KG1 (cell line): ENCODE measurements around the gene ATP5F1D.

Source experiments
- DNase-seq: peaks from one replicate; lab custom pipeline; 2025; lab: John Stamatoyannopoulos, UW

ATP5F1D gene

DNA sequence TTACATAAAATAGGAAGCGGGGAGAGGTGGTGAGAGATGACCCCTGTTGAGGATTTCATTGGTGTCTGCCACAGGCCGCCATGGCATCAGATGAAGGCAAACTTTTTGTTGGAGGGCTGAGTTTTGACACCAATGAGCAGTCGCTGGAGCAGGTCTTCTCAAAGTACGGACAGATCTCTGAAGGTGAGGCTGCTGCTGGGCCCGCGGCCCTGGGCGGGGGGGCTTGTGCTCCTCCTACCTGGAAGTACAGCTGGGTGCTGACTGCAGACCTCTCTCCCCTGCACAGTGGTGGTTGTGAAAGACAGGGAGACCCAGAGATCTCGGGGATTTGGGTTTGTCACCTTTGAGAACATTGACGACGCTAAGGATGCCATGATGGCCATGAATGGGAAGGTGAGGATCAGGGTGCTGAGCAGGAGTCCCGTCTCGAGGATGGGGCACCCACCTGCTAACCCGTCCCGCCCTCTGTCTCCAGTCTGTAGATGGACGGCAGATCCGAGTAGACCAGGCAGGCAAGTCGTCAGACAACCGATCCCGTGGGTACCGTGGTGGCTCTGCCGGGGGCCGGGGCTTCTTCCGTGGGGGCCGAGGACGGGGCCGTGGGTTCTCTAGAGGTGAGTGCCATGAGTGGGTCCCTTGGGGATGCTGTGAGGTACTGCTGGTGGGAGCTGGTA is 29.4 kb downstream of the ATP5F1D start:
- no peak for DNase-seq

DNA sequence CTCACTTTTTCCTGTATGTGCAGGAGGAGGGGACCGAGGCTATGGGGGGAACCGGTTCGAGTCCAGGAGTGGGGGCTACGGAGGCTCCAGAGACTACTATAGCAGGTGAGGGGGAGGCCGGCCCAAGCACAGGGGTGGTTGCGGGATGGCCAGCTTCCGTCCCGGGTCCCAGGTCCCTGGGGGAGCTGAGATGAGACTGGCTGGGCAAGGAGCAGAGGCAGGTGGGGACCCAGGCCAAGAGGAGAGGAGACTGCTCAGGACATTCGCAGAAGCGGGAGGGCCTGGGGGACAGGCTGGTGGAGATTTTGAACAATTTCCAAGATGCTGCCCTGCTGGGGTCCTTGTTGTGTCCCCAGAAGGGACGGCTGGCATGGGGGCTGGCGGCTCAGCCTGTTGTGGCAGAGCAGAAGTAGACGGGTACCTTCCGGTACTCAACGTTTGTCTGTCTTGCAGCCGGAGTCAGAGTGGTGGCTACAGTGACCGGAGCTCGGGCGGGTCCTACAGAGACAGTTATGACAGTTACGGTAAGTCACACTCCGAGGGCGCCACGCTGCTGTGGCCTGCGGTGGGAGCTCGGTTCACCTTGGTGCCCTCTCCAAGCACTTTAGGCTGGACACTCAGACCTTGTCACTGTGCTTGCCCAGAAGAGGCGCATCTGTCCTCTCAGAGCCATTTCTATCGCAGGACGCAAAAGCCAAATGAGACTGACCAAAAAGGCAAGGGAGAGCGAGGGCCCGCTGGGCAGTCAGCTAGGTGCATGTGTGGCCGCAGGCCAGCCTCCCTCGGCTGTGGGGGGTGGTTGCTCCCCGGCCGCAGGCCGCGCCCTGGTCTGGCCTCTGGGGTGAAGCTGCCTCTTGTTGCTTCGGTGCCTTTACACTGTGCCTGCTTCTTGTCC is 30.2 kb downstream of the ATP5F1D start:
- DNase-seq: no peak

DNA sequence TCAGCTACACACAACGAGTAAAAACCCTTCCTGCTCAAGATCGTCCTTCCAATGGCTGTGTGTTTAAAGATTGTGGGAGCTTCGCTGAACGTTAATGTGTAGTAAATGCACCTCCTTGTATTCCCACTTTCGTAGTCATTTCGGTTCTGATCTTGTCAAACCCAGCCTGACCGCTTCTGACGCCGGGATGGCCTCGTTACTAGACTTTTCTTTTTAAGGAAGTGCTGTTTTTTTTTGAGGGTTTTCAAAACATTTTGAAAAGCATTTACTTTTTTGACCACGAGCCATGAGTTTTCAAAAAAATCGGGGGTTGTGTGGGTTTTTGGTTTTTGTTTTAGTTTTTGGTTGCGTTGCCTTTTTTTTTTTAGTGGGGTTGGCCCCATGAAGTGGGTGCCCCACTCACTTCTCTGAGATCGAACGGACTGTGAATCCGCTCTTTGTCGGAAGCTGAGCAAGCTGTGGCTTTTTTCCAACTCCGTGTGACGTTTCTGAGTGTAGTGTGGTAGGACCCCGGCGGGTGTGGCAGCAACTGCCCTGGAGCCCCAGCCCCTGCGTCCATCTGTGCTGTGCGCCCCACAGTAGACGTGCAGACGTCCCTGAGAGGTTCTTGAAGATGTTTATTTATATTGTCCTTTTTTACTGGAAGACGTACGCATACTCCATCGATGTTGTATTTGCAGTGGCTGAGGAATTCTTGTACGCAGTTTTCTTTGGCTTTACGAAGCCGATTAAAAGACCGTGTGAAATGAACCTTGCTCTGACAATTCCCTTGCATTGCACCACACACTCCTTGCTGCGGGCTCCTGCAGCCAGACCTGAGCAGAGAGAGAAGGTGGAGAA is 31.1 kb downstream of the ATP5F1D start:
- DNase-seq: no peak

DNA sequence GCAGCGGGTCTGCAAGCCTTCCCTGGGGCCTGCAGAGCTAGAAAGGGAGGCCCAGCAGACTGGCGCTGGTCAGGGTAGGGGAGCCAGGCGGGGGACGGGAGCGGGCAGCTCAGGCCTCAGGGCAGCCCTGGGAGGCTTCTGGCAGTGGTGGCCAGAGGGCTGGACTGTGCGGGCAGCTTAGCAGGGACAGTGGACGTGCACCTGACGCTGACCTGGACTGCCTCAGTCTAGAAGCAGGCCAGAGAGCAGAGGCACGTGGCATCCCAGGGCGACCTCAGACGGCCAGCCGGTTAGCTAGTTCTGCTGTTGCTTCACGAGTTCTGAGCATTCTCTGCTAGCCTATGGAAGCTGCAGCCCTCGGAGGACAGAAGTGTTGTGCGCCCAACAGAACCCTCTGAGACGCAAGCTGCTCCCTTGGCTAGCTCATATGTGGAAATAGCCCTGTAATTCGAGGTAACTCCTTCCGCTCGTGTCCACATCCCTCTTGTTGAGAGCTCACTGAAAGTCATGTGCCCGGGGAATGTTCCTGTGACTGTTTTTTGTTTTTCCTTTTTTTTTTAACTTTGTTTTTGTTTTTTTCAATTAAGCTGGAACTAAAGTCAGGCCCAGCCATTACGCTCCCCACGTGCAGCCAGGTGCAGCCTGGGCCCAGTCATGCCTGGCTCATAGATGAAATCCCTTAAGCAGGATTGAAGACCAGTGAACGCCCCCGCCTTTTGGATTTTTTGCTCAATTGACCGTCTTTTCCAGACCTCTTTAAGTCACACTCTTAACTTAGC is 31.9 kb downstream of the ATP5F1D start:
- DNase-seq: no peak

DNA sequence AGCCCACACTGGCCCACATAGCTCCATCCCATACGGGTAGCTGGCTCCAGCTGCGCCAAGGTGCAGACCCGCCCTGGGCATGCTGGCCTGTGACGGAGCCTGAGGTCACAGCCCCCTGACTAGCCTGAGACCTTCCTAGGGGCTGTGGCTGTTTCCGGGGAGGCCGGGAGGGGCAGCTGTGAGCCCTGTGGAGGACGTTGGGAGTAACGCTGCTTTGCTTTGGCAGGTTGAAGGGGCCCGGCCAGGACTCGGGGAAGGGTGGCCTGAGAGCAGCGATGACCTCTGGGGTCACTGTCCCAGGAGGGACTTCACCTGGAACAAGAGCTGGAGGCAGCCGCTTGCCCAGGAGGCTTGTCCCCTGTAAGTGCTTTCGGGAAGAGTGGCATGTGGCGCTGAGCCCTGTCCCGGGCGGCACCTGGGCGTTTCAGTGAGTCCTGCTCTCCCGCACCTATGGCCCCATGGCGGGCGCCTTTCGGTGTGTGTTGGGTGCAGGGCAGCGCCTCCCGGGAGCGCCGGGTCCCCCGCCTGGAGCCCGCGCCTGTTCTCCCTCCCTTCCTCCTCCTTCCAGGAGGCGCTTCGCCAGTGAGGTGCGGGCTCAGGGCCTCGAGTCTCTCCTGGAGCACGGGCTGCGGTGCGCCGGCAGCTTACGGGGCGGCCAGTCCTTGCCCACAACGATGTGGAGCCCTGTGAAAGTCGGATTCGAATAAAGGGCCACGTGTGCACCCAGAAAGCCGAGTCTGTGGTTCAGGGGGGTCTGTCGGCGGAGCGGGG is 32.7 kb downstream of the ATP5F1D start:
- DNase-seq: no peak

DNA sequence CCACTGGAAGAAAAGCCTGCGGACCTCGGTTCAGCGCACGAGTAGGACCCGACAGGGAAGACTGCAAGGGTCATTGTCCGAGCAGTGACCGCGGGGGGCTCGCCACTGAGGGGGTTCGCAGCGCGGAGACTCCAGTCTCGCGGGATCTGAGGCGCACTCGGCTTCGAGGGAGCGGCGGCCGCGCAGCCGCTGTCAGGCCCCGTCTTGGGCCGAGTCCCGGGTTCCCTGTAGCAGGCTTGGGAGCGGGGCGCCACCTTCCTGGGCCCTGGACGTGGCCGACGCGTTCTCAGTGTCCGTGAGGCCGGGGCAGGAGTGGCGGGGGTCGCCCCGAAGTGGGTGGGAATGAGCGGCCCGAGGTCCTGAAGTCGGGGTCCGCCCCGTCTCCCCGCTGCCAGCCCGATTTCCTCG is 33.3 kb downstream of the ATP5F1D start:
- no peak for DNase-seq

DNA sequence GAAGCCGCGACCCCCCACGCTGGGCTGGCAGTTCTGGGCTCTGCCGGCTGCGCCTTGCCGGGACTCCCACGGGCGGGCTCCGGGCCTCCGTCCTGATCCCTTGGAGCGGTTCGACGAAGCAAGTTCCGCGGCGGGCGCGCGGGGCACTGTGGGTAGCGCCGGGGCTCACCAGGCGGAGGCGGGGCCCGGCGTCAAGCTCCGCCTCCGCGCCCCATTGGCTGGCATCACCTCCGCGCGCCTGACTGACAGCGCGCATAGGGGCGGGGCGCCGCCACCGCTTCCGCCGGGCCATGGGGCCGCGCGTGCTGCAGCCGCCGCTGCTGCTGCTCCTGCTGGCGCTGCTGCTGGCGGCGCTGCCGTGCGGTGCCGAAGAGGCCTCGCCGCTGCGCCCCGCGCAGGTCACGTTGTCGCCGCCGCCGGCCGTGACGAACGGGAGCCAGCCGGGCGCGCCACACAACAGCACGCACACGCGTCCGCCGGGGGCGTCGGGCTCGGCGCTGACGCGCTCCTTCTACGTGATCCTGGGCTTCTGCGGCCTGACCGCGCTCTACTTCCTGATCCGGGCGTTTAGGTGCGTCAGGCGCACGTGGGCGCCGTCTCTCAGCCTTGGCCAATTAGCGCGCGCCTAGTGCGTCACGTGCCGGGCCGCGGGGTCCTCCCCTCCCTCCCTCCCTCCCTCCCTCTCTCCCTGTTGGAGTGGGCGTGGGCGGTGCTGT is 33.9 kb downstream of the ATP5F1D start, which contains the start of gene FAM174C:
TSS of gene FAM174C (plus strand) at position 271 of the 716 bp plus-strand sequence. CDS start at position 291, 20 bp downstream.
- DNase-seq: peak; percentile 97

DNA sequence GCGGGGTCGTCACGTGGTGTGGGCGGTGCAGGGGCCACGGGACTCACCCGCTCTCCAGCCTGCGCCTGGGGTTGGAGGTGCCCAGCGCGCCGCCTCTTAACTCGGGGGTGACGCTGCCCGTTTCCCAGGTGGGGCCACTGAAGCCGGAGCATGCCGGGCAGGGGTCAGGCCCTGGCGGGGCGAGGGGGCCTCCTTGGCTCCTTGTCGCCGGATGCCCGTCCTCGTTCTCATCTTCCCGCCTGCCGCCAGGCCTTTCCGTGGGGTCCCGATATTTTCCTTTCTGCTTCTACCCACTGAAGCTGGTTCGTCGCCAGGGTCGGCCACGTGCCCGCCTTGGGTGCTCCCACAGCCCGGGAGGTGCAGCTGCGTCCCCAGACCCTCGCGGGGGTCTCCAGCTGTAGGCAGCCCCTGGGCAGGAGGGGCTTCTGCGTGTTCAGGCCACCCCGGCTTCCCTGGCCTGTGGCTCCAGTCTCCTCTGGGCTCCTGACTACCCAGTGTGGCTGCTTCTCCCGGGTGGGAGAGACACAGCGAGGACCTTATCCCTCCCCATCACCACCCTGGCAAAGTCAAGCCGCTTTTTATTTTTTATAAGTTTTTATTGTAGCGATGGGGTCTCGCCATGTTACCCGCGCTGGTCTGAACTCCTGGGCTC is 34.6 kb downstream of the ATP5F1D start:
- no peak for DNase-seq

DNA sequence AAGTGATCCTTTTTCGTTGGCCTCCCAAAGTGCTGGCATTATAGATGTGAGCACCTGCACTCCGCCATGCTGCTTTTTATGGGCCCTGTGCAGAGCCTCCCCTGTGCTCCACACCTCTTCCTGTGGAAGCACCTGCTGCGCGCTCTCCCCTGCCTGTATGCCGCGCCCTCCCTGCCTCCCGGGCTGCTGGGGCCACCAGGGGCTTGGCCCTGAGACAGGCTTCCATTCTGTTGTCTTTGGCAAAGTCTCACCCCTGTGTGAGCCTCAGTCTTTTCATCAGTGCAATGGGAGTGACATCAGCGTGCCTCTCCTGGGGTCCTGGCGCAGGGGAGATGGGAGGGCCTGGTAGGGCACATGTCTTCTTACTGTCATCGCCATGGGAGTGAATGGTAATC is 35.1 kb downstream of the ATP5F1D start:
- no peak for DNase-seq

DNA sequence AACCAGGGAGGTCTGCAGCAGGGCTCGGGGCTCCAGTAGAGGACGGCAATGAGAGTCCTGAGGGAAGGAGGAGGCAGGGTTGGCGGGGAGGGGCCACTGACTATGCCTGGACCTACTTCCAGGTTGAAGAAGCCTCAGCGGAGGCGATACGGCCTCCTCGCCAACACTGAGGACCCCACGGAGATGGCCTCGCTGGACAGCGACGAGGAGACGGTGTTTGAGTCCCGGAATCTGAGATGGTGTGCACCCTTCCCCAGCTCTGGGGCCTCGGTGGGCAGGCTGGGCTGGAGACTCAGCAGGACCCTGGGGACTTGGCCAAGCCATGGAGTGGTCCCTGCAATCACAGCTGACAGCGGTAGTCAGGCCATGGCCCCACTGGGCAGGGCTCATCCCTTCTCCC is 35.5 kb downstream of the ATP5F1D start:
- DNase-seq: no peak

DNA sequence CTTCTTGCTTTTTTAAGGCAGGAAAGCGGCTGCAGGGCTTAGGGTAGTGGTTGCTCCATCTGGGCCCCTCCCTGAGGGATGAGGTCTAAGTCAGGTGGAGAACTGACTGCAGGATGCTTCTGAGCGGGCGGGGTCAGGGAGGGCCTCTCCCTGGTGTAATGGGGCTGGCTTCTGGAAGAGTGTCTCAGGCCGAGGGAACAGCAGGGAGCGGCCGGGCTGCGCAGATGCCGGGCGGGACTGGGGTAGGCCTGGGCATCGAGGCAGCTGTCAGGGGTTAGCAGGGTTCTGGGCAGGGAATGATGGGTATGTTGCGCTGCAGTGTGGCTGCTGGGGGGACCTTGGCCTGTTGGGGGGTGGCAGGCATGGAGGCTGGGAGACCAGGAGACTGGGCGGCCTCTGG is 36.5 kb downstream of the ATP5F1D start:
- no peak for DNase-seq

DNA sequence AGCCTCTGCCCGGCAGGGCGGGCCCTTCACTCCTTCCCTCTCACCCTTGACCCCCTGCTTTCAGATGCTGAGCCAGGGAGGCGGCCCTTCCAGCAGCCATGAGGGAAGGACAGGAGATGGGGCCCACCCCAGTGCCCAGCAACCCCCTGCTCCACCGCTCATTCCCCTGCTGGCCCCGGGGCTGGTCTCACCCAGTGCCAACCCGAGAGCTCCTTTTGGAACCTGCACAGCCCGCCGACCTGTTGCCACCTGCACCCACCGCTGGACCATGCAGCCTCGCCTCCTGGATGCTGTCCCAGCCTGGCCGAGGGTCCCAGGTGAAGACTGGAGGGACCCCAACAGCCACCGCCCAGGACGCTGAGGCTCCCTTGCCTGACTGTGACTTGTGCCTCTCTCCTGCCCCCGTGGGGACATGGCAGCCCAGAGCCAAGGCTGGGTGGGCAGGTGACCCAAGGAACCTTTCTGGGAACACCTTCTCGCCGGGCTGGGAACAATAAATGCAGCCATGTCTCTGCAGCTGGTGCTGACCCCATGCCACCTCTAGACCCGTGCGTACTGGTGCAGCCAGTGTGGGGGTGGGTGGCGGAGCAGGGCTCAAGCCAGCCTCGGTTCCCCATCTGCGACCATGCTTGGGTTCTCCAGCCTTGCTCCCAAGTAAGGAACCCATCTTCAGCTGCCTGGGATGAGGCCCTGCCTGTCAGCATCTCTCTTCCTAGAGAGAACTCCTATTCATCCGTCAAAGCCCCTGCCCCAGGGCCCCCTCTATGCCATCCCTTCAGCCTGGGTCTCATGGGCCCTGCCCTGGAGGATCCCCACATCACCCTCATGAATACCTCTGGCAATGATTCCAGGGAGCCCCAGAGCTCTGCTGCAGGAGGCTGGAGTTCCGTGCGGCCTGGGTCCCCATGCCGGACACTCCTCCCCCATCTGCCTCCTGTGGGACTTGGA is 37.4 kb downstream of the ATP5F1D start:
- DNase-seq: no peak

DNA sequence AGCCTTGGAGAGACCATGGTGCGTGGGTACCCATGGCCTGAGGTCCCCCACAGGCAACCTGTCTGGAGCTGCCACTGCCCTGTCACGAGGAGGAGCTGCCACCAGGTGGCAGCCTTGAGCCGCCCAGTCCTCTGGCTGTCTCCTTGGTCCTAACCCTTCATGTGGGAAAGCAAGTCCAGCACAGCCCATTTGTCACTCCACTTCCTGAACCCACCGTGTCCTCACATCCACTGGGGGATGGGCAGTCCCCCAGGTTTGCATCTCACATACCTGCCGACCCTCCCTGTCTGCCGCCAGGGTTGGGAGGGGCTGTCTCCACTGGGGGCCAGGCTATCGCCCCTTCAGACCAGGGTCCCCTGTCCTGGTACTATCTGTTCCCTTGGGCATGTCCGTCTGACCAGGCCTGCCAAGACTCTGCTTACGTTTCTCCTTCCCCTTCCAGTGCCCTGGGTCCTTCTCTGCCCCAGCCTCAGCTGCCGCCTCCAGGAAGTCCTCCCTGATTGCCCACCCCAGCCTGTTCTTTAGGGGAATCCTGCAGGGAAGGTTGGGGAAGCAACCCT is 38.3 kb downstream of the ATP5F1D start:
- peak; percentile 42 for DNase-seq

DNA sequence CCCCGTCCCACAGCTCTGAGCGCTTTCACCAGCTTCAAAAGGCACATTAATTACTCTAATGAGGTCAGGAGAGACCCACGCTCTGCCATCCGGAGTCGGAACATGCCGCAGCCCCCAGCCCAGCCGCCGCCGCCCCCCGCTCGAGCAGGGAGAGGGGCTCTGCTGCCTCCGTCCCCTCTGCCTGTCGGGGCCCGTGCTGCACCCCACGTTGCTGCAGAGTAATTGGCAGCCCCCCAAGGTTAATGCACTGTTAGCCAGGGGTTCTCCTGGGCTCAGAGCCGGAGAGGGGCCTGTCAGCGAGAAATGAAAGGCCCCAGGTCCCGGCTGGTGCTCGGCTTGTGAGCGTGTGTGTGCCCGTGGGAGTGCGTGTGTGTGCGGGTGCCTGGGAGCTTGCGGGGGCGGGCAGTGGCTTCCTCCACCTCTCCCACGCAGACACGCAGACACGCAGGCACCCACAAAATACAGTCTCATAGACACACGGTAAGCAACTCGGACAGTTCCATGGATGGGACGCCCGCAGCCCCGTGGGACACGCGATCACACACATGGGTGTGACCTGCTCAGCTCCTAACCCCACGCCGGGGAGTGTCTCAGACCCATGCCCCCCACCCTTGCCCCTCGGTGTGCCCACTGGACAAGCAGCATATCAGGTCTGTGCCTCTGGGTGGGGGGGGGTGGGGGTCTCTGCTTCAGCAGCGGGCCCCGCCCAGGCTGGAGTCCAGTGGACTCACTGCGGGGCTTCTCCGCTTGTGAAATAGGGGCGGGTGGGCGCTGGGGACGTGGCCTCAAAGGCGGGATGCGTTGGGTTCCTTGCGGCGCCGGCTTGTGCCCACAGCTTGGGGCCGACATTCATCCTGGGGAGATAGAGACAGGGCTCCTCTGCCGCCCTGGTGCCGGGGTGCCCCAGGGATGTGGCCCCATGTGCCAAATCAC is 39.4 kb downstream of the ATP5F1D start:
- no peak for DNase-seq

DNA sequence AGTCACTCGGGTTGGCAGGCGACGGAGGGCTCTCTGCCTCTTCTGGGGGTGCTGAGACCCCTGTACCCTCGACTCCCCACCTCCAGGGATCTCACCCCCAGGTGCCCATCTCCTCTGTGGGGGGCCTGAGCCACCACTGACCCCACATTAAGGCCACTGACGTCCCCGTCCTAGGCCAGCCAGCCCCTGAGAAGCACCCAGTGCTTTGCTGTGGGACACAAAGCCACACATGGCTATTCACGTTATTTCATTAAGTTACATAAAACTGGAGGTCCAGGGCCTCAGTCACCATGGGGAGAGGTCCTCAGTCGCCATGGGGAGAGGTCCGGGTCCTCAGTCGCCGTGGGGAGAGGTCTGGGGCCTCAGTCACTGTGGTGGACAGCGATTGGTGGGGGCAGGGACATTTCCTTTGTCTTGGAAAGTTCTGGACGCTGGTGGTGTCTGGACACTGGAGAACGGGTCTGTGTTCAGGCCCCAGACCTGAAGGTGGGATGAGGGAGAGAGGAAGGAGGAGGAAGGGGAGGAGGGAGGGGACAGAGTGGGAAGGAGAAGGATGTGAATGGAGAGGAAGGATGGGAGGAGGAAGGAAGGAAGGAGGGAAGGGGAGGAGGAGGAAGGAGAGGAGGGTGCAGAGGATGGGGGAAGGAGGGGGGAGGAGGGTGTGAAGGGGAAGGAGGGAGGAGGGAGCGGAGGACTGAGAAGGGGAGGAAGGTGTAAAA is 40.2 kb downstream of the ATP5F1D start:
- no peak for DNase-seq

DNA sequence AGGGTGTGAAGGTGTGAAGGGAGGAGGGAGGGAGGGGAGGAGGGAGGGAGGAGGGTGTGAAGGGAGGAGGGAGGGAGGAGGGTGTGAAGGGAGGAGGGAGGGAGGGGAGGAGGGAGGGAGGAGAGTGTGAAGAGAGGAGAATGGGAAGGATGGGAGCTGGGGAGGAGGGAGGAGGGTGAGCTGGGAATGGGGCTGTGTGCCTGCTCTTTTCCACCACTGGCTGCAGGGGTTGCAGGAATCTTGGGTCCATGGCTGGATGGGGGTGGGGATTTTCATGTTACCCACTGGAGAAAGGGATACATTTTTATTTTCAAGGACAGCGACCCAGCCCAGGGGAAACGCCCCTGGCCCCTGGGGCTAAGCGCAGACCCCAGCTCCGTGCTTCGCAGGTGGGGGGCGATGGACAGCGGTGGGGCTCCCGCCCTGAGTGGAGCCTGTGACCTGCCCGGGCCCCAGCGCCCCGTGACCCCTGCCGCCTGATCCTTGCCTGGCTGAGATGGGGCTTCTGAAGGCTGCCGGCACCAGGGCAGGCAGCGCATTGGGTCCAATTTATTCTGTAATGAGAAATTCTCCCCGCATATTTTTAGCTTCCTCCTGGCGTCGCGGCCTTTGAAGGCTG is 41.1 kb downstream of the ATP5F1D start:
- DNase-seq: no peak
